Progenitor cell of endocrine pancreas (in vitro differentiated cells): Measurements from ENCODE around the gene KLHL36. TPM values are rescaled to one million over a fixed set of nuclear protein-coding genes. Genes with fewer than 3 reads are reported as not detected.

ENCODE experiments used
- DNase-seq: peaks from one replicate; pipeline ENCODE4 v3.0.0; 2021; ENCODE audit warnings: low spot score; ENCODE audit not compliant: unreplicated experiment
- H3K27ac Mint-ChIP-seq: 2 replicates; pipeline ENCODE4 v1.8.0; 2021; ENCODE audit warnings: mild to moderate bottlenecking, moderate library complexity, mixed read lengths
- H3K27me3 Mint-ChIP-seq: 2 replicates; pipeline ENCODE4 v1.8.0; 2021; ENCODE audit warnings: mixed read lengths
- H3K36me3 Mint-ChIP-seq: 2 replicates; pipeline ENCODE4 v1.8.0; 2022; ENCODE audit warnings: mixed read lengths; ENCODE audit not compliant: insufficient read depth
- H3K4me1 Mint-ChIP-seq: 2 replicates; pipeline ENCODE4 v1.8.0; 2021; ENCODE audit warnings: low read depth, mixed read lengths
- H3K4me3 Mint-ChIP-seq: 2 replicates; pipeline ENCODE4 v1.8.0; 2021; ENCODE audit warnings: low read depth, mild to moderate bottlenecking, moderate library complexity, mixed read lengths
- H3K9me3 Mint-ChIP-seq: 2 replicates; pipeline ENCODE4 v1.8.0; 2021; ENCODE audit warnings: low read depth, mixed read lengths
- total RNA-seq: library from RNA; stranded (reverse); gene quantifications from 2 replicates; pipeline ENCODE4 v1.2.1, GENCODE V29; 2021
- TF ChIP-seq, protein P1 (sequence below): fragments of 200-600 bp; sonication (generic); IDR thresholded peaks from one replicate; pipeline ENCODE4 v1.5.0; 2021; ENCODE audit warnings: antibody characterized with exemption, mild to moderate bottlenecking; ENCODE audit not compliant: unreplicated experiment

Gene KLHL36
- total RNA-seq, 1 donor from 2014 or later, result 43.2 TPM

DNA sequence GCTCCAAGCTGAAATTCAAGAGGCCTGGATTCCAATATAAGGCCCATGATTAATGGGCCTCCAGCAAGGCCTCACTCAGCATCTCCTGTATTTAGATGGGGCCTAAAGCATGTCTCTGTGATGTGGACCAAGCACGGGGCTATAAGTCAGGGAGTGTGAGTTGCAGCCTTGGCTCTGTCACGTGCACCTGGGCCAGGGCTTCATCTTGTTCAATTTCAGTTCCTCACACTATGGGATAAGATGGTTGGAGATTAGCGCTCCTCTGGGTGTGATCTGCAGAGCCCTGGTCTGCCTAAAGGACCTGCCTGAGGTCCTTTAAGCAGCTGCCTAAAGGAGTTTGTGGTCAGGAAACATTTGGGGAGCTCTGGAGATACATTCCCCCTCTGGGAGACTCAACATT is 25.2 kb downstream of the KLHL36 start:
- H3K27ac Mint-ChIP-seq, result no peak overlapping the region
- no peaks in the 10 kb centered on the region for H3K4me1 Mint-ChIP-seq
- peaks cover 19% of the 10 kb centered on the region for H3K27me3 Mint-ChIP-seq
- TF ChIP-seq, protein P1, sequence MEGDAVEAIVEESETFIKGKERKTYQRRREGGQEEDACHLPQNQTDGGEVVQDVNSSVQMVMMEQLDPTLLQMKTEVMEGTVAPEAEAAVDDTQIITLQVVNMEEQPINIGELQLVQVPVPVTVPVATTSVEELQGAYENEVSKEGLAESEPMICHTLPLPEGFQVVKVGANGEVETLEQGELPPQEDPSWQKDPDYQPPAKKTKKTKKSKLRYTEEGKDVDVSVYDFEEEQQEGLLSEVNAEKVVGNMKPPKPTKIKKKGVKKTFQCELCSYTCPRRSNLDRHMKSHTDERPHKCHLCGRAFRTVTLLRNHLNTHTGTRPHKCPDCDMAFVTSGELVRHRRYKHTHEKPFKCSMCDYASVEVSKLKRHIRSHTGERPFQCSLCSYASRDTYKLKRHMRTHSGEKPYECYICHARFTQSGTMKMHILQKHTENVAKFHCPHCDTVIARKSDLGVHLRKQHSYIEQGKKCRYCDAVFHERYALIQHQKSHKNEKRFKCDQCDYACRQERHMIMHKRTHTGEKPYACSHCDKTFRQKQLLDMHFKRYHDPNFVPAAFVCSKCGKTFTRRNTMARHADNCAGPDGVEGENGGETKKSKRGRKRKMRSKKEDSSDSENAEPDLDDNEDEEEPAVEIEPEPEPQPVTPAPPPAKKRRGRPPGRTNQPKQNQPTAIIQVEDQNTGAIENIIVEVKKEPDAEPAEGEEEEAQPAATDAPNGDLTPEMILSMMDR, result no peak
- no peaks in the 10 kb centered on the region for H3K36me3 Mint-ChIP-seq
- H3K4me3 Mint-ChIP-seq, result no peak overlapping the region
- no peak for DNase-seq
- no peaks in the 10 kb centered on the region for H3K9me3 Mint-ChIP-seq

DNA sequence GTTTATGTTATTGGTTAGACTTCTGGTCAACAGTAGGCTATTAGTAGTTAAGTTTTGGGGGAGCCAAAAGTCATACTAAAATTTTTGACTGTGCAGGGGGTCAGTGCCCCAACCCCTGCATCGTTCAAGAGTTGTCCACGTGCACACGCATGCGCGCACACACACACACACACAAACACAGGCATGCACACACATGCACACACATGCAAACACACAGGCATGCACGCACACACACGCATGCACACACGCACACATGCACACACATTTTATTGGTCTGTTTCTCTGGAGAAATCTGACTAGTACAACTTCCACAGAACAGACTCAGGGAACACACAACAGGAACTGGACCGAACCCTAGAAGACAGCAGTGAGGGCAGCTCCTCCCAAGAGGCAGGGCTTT is 27.1 kb downstream of the KLHL36 start:
- Mint-ChIP-seq H3K4me1 (no peaks in the 10 kb centered on the region), H3K4me3 (no peak overlapping the region), H3K27ac (no peak overlapping the region), H3K9me3 (no peaks in the 10 kb centered on the region), H3K27me3 (peaks cover 23% of the 10 kb centered on the region), H3K36me3 (no peaks in the 10 kb centered on the region)
- no peak for DNase-seq
- TF ChIP-seq, protein P1, result no peak

DNA sequence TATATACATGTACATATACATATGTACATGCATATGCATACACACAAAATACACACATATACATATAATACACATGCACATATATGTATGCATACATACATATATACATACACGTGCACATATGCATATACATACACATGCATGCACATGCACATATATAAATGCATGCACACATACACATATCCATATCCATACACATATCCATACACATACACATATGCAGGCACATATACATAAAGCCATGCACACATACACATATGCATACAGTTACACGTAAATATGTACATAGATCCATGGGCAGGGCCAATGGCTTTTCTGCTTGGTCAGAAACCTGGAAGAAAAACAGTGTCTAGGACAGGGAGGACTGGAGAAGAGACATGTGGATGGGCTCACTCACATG is 27.6 kb downstream of the KLHL36 start:
- no peak for DNase-seq
- no peak overlapping the region for H3K4me3 Mint-ChIP-seq
- no peaks in the 10 kb centered on the region for H3K4me1 Mint-ChIP-seq
- TF ChIP-seq, protein P1, result no peak
- H3K27me3 Mint-ChIP-seq, result peaks cover 26% of the 10 kb centered on the region
- H3K9me3 Mint-ChIP-seq, result no peaks in the 10 kb centered on the region
- H3K27ac Mint-ChIP-seq, result no peak overlapping the region
- H3K36me3 Mint-ChIP-seq, result no peaks in the 10 kb centered on the region

DNA sequence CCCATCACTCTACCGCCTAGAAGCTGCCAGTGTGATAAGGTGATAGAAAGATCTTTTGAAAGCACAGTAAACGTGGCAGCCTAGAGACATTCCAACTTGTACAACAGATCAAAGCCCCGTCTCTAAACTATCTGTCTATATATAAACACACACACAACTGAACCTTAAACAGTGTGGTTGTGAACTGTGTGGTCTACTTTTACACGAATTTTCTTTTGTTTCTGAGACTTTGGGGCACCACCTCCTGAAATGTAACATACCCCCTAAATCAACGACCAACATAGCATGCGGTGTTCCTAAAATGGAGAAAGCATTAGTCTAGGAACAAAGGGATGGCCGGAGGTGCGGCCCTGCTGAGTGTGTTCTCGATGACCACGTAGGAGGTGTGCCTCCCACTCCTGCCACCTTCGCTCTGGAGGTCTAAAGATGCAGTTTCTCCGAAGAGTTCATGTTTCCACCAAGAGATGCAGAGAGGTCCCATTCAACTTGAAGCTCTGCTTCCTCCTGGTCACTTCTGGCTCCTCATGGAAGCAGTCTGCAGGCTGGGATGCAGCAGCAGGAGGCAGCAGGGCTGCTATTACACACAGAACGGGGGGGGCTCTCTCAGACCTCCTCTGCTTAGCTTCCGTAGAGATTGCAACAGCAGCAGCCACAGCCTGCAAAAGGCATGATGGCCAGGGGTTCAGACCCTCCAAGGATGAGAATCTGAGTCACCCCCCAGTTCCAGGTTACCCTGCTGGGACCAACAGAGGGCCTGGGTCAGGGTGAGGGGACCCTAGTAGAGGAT is 28.9 kb downstream of the KLHL36 start:
- H3K36me3 Mint-ChIP-seq, result no peaks in the 10 kb centered on the region
- H3K27ac Mint-ChIP-seq, result no peak overlapping the region
- no peak for DNase-seq
- no peaks in the 10 kb centered on the region for H3K9me3 Mint-ChIP-seq
- no peaks in the 10 kb centered on the region for H3K4me1 Mint-ChIP-seq
- H3K4me3 Mint-ChIP-seq, result no peak overlapping the region
- H3K27me3 Mint-ChIP-seq, result peaks cover 20% of the 10 kb centered on the region
- TF ChIP-seq, protein P1, result no peak

DNA sequence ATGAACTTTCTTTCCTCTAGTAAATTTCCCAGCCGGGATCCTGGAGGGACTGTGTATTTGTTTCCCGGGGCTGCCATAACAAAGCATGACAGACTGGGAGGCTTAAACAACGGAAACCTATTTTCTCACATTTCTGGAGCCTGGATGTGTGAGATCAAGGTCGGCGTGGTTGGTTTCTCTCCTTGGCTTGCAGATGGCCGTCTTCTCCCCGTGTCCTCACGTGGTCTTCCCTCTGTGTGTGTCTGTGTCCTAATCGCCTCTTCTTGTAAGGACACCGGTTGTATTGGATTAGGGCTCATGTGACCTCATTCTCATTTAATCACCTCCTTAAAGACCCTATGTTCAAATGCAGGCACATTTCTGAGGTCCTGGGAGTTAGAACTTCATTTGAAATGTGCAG is 29.5 kb downstream of the KLHL36 start:
- H3K36me3 Mint-ChIP-seq, result no peaks in the 10 kb centered on the region
- no peak for DNase-seq
- H3K27me3 Mint-ChIP-seq, result peaks cover 20% of the 10 kb centered on the region
- H3K4me1 Mint-ChIP-seq, result no peaks in the 10 kb centered on the region
- H3K4me3 Mint-ChIP-seq, result no peak overlapping the region
- TF ChIP-seq, protein P1, result no peak
- no peaks in the 10 kb centered on the region for H3K9me3 Mint-ChIP-seq
- no peak overlapping the region for H3K27ac Mint-ChIP-seq
